ENCODE results near the gene STEEP1.

STEEP1 gene

GRCh38 chrX:119565107-119565663, at the start of gene STEEP1:
STEEP1 (minus strand) TSS chrX:119565409; CDS start chrX:119565355, 54 bp downstream.
- peak; percentile 82 to 83 for DNase-seq (ENCODE audit: low read depth in 2 of 2)

DNA sequence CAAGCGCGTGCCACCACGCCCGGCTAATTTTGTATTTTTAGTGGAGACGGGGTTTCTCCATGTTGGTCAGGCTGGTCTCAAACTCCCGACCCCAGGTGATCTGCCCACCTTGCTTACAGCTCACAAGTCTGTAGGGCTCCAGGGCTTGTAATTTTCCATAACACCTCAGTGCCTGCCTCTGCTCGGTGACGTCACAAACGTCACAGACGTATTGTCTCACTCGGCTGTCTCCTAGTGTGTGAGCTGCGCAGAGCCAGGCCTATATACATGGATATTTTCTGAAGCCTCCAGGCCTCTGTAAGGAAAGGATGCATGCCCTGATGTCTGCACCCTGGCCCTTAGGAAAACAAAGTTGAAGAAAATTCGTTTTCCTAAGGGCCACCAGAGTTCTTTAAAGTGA, 49.6 kb upstream of the STEEP1 start:
- no peak for DNase-seq (ENCODE audit: low read depth in 2 of 2)

DNA sequence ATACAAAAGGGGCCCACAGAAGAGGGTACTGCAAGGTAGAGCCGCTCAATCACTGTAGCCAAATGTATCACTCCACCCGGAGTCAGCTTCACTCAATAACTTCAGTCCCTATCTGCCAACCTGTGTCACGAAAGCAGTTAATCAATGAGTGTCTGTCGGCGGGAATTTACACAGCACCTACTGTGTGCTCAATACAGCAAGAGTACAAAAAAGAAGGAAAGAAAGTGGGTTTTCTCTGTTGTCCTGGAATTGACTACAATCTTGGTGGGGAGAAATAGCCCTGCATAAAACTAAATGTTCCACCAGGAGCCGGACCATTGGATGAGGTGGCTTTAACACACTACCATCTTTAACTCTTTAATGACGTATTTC, 41.8 kb upstream of the STEEP1 start:
- DNase-seq (ENCODE audit: low read depth in 2 of 2), result no peak

DNA sequence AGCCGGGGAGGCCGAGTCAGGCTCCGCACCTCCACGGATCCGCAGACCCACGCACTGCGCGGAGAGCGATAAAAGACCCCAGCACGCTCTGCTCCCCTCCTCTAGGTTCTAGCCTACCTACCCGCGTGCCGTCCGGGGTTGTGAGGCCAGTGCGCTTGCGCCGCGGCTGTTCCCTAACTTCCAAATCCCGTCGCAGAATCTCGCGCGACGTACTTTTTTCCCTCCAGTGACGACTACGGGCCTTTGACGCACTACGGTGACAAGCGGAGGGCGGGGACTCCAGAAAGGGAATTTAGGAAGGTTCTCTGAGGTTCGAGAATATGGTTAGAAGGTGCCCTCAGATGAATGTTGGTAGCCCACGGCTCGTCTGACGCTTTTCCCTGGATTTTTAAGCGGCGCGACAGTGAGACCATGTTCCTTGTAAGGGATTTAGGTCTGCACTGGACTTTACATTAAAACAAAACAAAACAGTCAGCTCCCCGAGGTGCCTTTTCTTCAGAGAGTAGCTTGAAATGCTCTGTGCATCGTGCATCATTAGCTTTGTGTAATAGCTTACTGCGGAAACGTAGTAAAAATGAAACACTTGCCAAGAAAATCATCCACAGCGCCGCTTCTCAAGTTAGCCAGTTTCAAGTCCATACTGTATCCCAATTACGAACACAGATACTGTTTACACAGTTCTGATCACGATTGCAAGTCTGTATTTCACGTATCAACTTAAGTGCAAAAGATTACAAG, 41.2 kb upstream of the STEEP1 start, which contains the start of gene NKRF:
Gene NKRF (minus strand): TSS at position 145 of the 738 bp plus-strand sequence.
- DNase-seq (ENCODE audit: low read depth in 2 of 2), result peak; percentile 82 to 83

DNA sequence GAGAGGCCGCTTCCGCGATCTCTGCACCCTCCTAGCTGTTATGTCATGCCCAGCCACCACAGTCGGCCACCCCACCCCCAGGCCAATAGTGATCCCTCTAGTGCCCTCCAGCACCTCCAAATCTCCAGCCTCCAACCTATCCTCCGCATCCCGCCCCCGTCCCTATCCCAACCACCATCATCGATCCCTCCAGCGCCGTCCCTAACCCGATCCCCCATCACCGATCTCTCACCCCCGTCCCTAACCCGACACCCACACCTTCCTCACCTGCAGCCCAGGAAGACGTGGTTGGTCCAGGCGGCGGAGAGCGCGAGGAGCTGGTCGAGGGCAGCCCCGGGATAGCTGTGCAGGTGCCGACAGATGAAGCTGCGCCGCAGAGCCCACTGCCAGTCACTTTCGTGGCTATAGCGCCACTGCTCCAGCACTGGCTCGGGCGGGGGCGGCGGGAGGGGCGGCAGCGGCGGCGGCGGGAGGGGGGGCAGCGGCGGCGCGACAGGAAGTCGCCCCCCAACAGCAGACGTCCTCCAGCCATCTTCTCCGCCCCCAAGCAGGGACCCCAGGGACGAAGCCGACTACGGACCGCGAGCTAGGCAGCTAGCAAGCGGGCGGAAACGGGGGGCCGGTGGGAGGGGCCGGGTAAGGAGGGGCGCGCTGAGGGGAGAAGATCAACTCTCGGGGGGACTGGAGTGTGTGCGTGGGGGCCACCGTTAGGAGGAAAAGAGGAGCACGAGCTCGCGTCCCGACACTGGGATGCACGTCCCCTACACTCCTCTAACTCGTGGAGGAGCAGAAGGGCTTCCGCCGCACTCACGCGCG, 40.5 kb upstream of the STEEP1 start:
- DNase-seq (ENCODE audit: low read depth in 2 of 2), result no peak

- DNase-seq (ENCODE audit: low read depth in 2 of 2), result no peak
These were observed 39.7 kb upstream of the STEEP1 start for GRCh38 chrX:119604766-119605463.

DNA sequence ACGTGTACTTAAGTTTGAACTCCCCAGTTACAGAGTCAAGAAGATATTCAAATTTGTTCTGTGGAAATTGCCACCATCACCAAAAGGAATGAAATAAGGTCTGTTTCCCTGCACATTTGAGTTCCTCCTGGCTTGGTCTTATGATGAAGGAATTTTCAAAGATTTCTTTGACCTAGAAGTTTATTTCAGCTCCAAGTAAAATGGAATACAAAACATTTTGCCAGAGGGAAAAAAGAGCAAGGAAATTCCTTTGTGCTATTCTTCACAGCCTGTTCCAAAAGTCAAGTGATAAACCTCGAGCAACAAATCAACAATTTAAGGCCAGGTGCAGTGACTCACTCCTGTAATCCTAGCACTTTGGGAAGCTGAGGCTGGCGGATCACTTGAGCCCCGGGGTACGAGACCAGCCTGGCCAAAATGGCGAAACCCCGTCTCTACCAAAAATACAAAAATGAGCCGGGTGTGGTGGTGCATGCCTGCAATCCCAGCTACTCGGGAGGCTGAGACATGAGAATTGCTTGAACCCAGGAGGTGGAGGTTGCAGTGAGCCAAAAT, 37.6 kb upstream of the STEEP1 start:
- DNase-seq (ENCODE audit: low read depth in 2 of 2), result no peak

DNA sequence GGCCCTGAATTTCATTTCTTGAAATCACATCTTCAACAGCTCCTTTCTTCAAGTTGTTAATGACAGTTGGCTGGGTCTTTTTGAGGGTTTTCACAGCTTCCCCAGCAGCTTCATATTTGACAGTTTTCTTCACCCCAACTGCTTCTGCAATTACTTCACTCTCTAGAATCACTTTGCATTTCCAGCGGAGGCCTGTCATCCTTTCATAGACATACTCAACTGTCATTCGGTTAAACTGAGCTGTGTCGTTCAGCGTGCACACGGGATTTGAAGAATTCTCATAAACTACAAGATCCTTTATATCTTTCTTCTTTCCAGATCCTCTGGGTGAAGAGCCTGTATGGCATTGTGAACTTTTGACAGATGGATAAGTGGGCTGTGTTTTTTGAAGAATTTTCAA, 24.6 kb upstream of the STEEP1 start:
- DNase-seq (ENCODE audit: low read depth in 2 of 2), result no peak

- DNase-seq (ENCODE audit: low read depth in 2 of 2), result no peak
These were observed 18.3 kb upstream of the STEEP1 start for GRCh38 chrX:119583431-119584059.

DNA sequence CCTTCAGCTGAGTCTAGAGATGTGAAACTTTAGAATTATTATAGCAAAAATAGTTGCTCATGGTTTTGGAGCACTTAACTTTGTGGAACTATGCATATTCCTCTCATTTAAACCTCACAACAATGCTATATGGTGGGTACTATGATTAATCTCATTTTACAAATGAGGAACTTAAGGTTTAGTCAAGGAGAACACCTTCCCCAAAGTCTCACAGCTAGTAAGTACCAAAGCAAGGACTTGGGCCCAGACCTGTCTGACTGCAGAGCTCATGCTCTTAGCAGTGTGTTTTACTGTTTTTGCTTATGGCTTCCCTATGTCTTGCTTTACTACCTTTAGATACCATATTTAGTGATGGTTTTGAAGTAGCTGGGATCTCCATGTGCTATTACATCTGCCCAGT, 14.2 kb upstream of the STEEP1 start:
- no peak for DNase-seq (ENCODE audit: low read depth in 2 of 2)

DNA sequence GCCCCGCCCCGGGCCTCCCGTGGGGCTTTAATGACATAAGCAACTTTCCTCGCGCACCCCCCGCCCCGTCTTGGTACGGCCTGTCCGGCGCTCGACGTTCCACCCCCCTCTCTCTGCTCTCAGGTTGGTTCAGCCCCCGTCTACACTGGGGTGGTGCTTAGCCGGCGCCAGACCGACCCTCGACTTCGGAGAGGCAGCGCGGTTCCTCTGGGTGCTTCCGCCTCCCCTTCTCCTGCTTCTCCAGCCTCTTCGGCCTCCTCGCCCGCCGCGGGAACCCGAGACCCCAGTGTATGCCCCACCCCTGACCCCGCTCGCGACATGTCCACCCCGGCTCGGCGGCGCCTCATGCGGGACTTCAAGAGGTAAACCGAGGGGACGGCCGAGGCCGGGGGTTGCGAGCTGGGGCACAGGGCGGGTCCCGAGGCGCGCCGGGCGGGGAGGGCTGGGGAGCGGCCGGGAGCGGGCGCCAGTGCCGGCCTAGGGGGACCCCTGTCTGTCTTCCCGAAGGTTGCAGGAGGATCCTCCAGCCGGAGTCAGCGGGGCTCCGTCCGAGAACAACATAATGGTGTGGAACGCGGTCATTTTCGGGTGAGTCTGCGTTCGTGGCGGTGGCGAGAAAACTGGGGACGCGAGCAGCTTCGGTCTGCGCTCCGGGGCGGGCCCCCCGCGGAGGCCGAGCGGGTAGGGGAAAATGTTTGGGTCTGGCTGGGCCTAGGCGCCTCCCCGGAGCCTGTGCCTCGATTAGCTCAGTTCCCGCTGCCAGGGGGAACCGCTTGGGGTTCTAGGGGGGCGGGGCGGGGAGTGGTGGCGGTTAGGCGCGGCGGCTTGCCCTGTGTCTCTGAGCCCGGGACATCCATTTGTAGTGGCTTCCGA, 9.4 kb upstream of the STEEP1 start, which contains the start of gene UBE2A:
Gene UBE2A (plus strand): TSS at position 170 of the 873 bp plus-strand sequence. CDS start 149 bp downstream, at position 319.
- DNase-seq (ENCODE audit: low read depth in 2 of 2), result peak; percentile 81 to 85

- no peak for DNase-seq (ENCODE audit: low read depth in 2 of 2)
These were observed 8.7 kb upstream of the STEEP1 start for GRCh38 chrX:119573840-119574393.

DNA sequence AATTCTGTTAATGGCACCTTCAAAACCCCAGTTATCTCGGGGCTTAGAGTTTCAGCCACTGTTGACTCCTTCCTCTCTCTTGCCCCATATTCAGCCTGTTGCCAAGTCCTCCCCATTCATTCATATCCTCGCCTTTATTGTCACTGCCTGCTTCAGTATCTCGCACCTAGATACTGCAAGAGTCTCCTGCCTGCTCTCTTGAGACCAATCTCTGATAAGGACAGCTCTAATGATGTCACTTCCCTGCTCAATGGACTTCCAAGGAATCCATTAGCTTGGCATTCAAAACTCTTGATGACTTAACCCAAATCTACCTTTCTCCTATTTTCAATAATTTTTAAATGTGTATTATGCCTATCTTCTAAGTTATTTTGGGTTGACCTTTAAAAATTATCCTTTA, 8.0 kb upstream of the STEEP1 start:
- no peak for DNase-seq (ENCODE audit: low read depth in 2 of 2)

- no peak for DNase-seq (ENCODE audit: low read depth in 2 of 2)
These were observed 5.2 kb upstream of the STEEP1 start for GRCh38 chrX:119570351-119570835.

DNA sequence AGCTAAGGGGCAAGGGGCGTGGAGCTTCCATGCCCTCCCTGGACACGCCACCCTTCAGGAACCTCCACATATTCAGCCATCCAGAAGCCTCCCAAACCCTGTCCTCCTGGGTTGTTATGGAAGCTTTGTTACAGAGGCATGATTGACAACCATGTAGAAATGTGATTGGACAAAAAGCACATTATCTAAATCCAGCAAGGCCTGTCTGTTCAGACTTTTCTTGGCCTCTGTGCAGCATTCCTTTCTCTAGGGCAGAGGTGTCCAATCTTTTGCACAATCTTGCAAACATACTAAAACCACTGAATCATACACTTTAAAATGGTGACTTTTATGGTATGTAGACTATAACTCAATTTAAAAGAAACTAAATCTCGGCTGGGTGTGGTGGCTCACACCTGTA, 12.7 kb downstream of the STEEP1 start:
- no peak for DNase-seq (ENCODE audit: low read depth in 2 of 2)

DNA sequence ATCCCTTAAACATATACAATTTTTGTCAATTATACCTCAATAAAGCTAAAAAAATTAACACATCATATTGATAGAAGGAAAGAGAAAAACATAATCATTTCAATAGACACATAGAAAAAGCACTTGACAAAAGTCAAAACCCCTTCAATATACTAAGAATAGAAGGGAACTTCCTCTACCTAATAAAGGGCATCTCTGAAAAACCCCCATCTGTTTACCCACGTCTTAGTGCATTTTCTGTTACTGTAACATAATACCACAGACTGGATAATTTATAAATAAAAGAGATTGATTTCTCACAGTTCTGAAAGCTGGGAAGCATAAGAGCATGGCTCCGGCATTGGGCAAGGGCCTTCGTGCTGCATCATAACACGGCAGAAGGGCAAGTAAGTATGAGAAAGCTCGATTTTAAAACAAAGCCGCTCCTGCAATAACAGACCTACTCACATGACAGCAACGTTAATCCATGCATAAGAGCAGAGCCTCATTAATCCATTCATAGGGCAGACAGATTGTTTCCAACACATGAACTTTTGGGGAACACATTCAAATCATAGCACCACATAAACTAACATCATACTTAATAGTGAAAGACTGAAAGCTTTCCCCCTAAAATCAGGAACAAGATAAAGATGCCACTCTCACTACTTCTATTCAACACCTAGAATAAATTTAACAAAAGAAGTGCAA, 15.7 kb downstream of the STEEP1 start:
- DNase-seq (ENCODE audit: low read depth in 2 of 2), result no peak

- peak; percentile 39 to 49 for DNase-seq (ENCODE audit: low read depth in 2 of 2)
These were observed 24.0 kb downstream of the STEEP1 start for GRCh38 chrX:119541188-119541587.

DNA sequence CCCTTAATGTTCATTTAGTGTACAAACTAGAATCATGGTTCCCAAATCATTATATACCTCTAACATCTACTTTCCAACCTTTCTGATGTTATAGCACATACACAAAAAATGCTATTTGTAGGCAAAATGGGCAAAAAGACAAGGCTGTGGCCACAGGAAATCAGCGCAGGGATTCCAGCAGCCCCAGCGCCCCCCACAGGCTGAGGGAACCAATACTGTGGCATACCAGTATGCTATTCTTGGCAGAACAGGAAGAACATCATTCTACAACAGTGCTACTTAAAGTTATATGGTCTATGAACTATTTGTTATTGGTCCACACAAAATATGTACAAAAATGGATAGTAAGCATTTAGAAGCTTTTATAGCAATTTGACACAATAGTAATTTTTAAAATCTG, 25.3 kb downstream of the STEEP1 start:
- no peak for DNase-seq (ENCODE audit: low read depth in 2 of 2)

DNA sequence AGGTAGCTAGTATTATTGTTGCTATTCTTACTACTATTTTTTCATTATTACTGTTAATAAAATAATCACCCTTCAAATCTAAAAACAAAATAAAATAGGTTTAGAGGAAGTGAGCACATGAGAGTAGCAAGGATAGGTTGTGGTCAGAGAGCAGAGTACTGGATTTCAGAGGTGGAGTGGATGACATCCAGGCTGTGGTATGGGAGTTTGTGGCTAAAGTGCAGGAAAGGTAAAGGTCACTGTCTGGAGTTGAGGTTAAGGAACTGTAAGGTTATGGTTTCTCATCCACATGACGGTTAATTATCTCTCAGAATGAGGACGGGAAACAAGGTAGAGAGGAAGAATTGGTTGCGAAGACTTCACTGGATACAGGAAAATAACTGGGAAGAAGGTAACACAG, 27.7 kb downstream of the STEEP1 start:
- DNase-seq (ENCODE audit: low read depth in 2 of 2), result no peak

All from fibroblast of skin of left quadriceps (primary cell).